Natural killer cell treated with Interleukin-12 subunit alpha and Interleukin-12 subunit beta and Interleukin-15 and Interleukin-18, amount 100 ng/mL, for 72 hours (primary cell): Measurements from ENCODE around the gene GNAQ. TPM values are rescaled to one million over a fixed set of nuclear protein-coding genes. Genes with fewer than 3 reads are reported as not detected.

Source experiments
- ATAC-seq, 2 donors: fragments of 150-1000 bp; cut with Tn5 transposase in 1 of 2; sonication (Bioruptor Pico), chemical (Tn5 transposase) in 1 of 2; 2 replicates each; pipeline ENCODE4 v1.10.0; 2021
- DNase-seq: peaks from one replicate; pipeline ENCODE4 v3.0.0; 2022; ENCODE audit warnings: low spot score
- H3K27ac Mint-ChIP-seq, 2 donors: 1 replicate in 1 of 2; 2 replicates in 1 of 2; pipeline ENCODE4 v1.8.0; 2022; ENCODE audit warnings: mixed read lengths in 2 of 2, mild to moderate bottlenecking in 1 of 2, moderate library complexity in 1 of 2
- H3K27me3 Mint-ChIP-seq, 2 donors: 1 replicate in 1 of 2; 2 replicates in 1 of 2; pipeline ENCODE4 v1.8.0; 2022; ENCODE audit warnings: mixed read lengths in 2 of 2
- H3K36me3 Mint-ChIP-seq: one replicate; pipeline ENCODE4 v1.8.0; 2022; ENCODE audit warnings: mixed read lengths
- H3K4me1 Mint-ChIP-seq, 2 donors: 1 replicate in 1 of 2; 2 replicates in 1 of 2; pipeline ENCODE4 v1.8.0; 2022; ENCODE audit warnings: low read depth in 2 of 2, mixed read lengths in 2 of 2, mild to moderate bottlenecking in 1 of 2
- H3K4me3 Mint-ChIP-seq: one replicate; pipeline ENCODE4 v1.8.0; 2022; ENCODE audit warnings: mixed read lengths
- H3K9me3 Mint-ChIP-seq: 2 replicates; pipeline ENCODE4 v1.8.0; 2022; ENCODE audit warnings: mixed read lengths
- total RNA-seq, 2 donors: library from RNA; stranded (reverse); gene quantifications; one replicate each; pipeline ENCODE4 v1.2.3, GENCODE V29; 2022

GNAQ gene
- total RNA-seq, 2 donors from 2014 or later, result 21.1 to 39.4 TPM

DNA sequence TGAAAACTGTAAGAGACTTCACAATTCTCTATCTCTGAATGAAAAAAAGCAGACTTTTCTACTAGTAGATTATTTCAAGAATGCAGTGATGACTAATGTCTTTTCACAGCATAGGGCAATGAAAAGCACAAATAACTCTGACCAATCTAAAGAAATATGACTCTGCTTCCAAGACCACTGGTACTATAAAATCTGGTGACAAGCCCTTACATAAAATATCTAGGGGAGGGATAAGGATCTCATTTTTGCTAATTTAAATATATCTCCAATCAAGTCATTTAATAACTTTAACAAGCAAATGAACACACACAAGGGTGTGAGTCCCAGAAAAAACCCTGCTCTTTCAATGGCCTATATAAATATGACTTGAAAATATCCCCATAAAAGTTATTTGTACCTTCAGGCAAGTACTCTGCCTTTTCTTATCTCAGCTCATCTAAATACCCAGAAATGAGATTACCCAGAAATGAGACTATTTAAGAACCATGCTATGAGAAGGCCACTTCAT lies 105.2 kb downstream of the GNAQ start:
- peak overlapping the region; percentile 2 to 17 for H3K27ac Mint-ChIP-seq
- no peak for DNase-seq
- peak overlapping the region; percentile 11 for H3K4me3 Mint-ChIP-seq
- ATAC-seq, result peak in 1 of 2 donors; percentile 36
- H3K27me3 Mint-ChIP-seq, result no peaks in the 10 kb centered on the region
- no peaks in the 10 kb centered on the region for H3K36me3 Mint-ChIP-seq
- H3K4me1 Mint-ChIP-seq, result peaks cover 9 to 19% of the 10 kb centered on the region in 2 donors
- no peaks in the 10 kb centered on the region for H3K9me3 Mint-ChIP-seq

DNA sequence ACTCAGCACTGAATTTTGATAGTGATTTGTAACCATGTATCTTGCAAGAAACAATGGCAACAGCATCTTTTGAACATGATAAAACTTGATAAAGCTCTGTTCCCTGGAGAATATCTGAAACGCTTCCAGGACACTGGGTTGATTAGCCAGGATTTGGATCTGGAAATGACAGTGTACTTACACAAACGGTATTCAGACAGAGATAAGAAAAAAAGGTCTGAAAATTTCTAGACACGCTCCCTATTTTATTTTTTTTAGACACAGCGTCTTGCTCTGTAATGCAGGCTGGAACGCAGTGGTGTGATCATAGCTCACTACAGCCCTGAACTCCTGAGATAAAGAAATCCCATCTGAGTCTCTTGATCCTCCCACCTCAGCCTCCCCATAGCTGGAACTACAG lies 109.0 kb downstream of the GNAQ start:
- Mint-ChIP-seq H3K27ac (no peak overlapping the region), H3K4me1 (peaks cover 12 to 22% of the 10 kb centered on the region in 2 donors), H3K4me3 (no peak overlapping the region), H3K36me3 (no peaks in the 10 kb centered on the region), H3K9me3 (no peaks in the 10 kb centered on the region), H3K27me3 (no peaks in the 10 kb centered on the region)
- ATAC-seq, result no peak
- no peak for DNase-seq

DNA sequence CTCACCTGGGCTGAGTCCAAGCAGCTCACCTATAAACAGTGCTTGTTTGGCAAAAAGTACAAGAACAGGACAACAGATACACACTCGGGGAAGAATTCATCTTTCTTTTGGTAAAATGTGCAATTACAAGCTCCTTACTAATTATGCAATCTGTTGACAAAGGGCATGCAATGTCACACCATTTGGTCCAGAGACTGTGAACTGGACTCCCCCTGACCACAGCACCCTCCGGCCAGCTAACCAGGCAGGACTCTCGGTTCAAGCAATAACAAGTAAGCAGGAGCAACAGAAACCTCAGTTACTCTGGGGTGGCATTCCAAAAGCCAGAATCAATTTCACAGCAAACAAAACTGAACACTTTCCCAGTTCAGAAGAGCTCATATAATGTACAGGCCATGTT lies 113.8 kb downstream of the GNAQ start:
- Mint-ChIP-seq H3K9me3 (no peaks in the 10 kb centered on the region), H3K36me3 (no peaks in the 10 kb centered on the region), H3K27ac (peak overlapping the region in 1 of 2 donors; percentile 27), H3K4me3 (no peak overlapping the region), H3K4me1 (peaks cover 22 to 24% of the 10 kb centered on the region in 2 donors), H3K27me3 (no peaks in the 10 kb centered on the region)
- DNase-seq (no peak), ATAC-seq (peak in 1 of 2 donors; percentile 67)

DNA sequence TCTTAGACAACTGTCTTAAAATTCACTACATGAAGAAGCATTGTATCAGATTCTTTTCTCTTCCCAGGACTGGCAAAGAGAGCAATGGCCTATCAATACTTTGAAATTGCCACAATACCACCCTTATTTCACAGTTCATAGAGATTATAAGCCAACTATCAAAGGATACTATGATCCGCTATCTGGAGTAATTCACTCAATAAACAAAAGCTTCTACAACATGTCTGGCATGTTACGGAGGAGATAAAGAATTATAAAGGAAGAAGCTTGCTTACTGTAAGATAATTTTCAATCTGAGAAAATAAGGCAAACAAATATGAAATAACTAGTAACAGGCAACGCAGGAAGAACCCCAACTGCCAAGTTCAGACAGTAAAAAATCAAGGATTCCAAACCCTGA lies 114.8 kb downstream of the GNAQ start:
- H3K4me1 Mint-ChIP-seq, result peaks cover 24% of the 10 kb centered on the region in 2 donors
- H3K27me3 Mint-ChIP-seq, result no peaks in the 10 kb centered on the region
- ATAC-seq (no peak), DNase-seq (no peak)
- H3K4me3 Mint-ChIP-seq, result peak overlapping the region; percentile 39
- no peaks in the 10 kb centered on the region for H3K36me3 Mint-ChIP-seq
- no peaks in the 10 kb centered on the region for H3K9me3 Mint-ChIP-seq
- peak overlapping the region; percentile 61 to 87 for H3K27ac Mint-ChIP-seq

DNA sequence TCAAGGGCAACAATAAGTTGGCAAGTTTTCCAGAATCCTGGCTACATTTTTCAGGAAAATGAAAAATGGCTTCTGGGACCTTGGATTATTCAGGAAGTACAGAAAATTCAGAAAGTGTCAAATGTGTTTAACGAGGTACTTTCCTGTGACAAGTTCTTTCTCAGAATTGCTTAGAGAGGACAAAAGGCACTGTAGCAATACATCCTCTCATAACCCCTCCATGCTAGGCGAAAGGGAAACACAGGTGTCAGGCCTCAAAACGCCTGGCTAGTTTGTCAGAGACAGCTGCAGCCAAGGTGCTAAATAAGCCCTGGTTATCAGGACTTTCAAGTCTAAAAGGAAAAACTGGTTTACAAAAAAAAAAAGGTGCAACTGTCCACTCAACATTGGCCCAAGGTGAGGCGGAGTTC lies 115.2 kb downstream of the GNAQ start:
- Mint-ChIP-seq H3K9me3 (no peaks in the 10 kb centered on the region), H3K36me3 (no peaks in the 10 kb centered on the region), H3K4me1 (peaks cover 24 to 28% of the 10 kb centered on the region in 2 donors), H3K27me3 (no peaks in the 10 kb centered on the region), H3K27ac (peak overlapping the region; percentile 61 to 87), H3K4me3 (peak overlapping the region; percentile 39)
- DNase-seq, result no peak
- peak; percentile 70 to 78 for ATAC-seq

DNA sequence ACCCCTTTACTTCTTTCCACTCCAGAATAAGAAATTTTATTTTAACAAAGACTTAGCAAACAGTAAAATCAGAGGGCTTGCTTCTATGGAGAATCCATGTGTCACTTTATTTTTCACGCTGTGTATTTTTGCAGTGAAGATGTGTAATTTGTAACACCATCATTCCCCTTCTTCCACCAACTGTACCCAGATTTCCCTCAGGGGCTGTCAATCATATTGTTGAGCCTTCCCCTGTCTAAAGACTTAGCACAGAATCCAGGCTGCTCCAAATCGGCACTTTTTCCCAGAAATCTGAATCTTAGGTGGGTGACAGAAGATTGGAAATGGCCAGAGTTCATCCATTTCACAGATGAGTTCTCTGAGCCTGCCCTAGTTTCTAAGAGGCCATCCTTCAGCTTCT lies 115.9 kb downstream of the GNAQ start:
- no peak for ATAC-seq
- H3K4me3 Mint-ChIP-seq, result no peak overlapping the region
- no peak for DNase-seq
- no peaks in the 10 kb centered on the region for H3K27me3 Mint-ChIP-seq
- H3K36me3 Mint-ChIP-seq, result no peaks in the 10 kb centered on the region
- H3K4me1 Mint-ChIP-seq, result peaks cover 24 to 30% of the 10 kb centered on the region in 2 donors
- H3K9me3 Mint-ChIP-seq, result no peaks in the 10 kb centered on the region
- H3K27ac Mint-ChIP-seq, result peak overlapping the region; percentile 61 to 87

DNA sequence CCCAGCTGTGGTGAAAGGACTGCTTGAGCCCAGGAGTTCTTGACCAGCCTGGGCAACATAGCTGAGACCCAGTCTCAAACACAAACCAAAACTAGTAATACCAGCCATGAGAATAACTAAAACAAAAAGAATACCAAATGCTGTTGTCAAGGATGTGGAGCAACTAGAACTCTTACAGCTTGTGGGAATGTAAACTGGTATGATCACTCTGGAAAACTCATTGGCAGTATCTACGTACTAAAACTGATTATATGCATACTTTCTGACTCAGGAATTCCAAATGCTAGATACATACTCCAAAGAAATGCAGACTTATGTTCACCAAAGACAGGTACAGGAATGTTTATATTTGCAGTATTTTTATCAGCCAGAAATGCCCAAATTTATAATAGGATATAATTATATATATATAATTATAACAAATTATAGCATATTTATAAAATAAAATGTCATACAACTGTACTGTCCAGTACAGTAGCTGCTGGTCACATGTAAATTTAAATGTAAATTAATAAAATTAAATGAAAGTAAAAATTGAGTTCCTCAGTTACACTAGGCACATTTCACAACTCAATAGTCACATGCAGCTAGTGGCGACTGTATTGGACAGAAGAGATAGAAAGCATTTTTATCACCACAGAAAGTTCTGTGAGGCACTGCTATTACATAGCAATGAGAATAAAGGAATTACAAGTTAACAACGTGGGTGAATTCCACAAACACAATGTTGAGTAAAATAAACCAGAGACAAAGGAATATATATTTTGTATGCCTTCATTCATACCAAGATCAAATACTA lies 118.5 kb downstream of the GNAQ start:
- peaks cover 47 to 48% of the 10 kb centered on the region in 2 donors for H3K4me1 Mint-ChIP-seq
- no peak overlapping the region for H3K4me3 Mint-ChIP-seq
- DNase-seq, result no peak

DNA sequence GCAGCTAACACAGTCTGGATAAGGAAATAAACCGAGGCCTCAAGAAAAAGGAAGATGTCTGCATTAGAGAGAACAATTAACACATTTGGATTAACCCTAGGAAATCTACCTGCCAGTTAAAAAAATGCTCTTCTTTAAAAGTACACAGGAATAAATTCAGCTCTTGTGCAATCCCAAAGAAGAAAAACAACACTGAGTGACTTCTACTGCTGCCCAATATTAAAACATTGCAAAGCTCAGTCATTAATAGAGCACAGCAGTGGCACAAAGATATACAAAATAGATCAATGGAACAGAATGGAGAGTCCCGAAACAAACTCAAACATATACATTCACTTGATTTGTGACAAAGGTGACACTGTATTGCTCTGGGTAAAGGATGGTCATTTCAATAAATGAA lies 119.7 kb downstream of the GNAQ start:
- Mint-ChIP-seq H3K4me1 (peaks cover 42 to 44% of the 10 kb centered on the region in 2 donors), H3K9me3 (no peaks in the 10 kb centered on the region), H3K36me3 (no peaks in the 10 kb centered on the region), H3K27me3 (no peaks in the 10 kb centered on the region), H3K27ac (no peak overlapping the region), H3K4me3 (no peak overlapping the region)
- DNase-seq, result no peak
- ATAC-seq, result no peak

More for the DNA sequence above, 118.5 kb downstream of the GNAQ start:
- Mint-ChIP-seq H3K36me3 (no peaks in the 10 kb centered on the region), H3K9me3 (no peaks in the 10 kb centered on the region), H3K27me3 (no peaks in the 10 kb centered on the region), H3K27ac (no peak overlapping the region)
- no peak for ATAC-seq

DNA sequence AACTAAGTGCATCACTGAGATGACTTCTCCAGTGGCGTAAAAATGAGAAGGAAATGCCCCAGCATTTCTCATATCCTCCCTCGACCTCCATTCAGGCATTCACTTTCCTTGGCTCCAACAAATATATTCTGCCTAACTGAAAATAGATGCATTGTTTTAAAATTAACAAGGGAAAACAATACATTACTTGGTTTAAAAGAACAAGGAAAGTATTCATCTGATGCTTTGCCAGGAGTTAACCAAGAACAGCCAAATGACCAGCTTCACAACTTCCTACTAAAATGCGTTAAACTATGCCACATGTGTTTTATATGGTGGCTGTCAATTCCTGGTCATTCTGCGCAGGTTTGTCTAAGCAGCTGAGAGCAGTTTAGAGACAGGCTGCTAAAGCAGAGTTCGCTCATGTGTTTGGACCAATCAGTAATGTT lies 121.4 kb downstream of the GNAQ start:
- ATAC-seq (no peak), DNase-seq (no peak)
- Mint-ChIP-seq H3K4me1 (peaks cover 32 to 34% of the 10 kb centered on the region in 2 donors), H3K27me3 (no peaks in the 10 kb centered on the region), H3K27ac (no peak overlapping the region), H3K9me3 (no peaks in the 10 kb centered on the region), H3K36me3 (no peaks in the 10 kb centered on the region), H3K4me3 (no peak overlapping the region)

DNA sequence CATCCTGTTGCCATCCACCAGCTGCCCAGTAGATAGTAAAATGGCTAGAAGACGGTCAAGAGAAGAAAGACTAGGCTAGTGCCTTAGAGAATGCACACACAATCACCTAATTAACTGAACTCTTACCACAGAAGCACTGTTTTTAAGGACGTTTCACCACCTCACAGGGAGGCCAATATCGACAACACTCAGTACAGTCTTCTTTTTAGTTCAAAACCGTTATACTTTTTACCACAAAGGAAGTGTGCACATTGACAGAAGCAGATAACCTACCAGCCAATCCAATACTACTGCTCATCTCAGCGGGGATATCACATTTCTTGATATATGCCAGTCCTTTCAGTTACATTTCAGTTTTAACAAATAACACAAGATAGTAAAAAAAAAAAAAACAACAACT lies 122.3 kb downstream of the GNAQ start:
- ATAC-seq, result peak; percentile 75 to 92
- H3K36me3 Mint-ChIP-seq, result no peaks in the 10 kb centered on the region
- DNase-seq, result no peak

DNA sequence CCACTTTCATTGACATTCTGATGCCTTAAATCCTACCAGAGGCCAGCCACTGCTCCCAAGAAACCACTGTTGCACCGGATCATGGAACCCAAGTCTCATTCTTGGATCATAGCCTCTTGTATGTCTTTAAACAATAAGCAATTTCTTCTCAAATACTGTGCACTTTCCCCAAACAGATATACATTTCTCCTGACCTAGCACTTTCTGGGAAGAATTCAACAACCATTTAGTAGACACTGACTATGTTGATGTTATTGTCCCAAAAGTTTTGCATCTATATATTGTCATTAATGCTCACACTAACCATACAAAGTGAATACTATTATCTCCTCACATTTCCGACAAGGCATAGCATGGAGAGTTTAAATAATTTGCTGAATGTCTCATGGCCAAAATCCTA lies 123.3 kb downstream of the GNAQ start:
- Mint-ChIP-seq H3K9me3 (no peaks in the 10 kb centered on the region), H3K4me1 (peaks cover 27 to 34% of the 10 kb centered on the region in 2 donors), H3K4me3 (no peak overlapping the region), H3K27me3 (no peaks in the 10 kb centered on the region), H3K27ac (peak overlapping the region; percentile 70 to 75), H3K36me3 (no peaks in the 10 kb centered on the region)
- DNase-seq, result no peak
- ATAC-seq, result no peak

More for the DNA sequence above, 122.3 kb downstream of the GNAQ start:
- Mint-ChIP-seq H3K9me3 (no peaks in the 10 kb centered on the region), H3K4me3 (peak overlapping the region; percentile 66), H3K27me3 (no peaks in the 10 kb centered on the region), H3K27ac (peak overlapping the region; percentile 70 to 75), H3K4me1 (peaks cover 32 to 34% of the 10 kb centered on the region in 2 donors)

DNA sequence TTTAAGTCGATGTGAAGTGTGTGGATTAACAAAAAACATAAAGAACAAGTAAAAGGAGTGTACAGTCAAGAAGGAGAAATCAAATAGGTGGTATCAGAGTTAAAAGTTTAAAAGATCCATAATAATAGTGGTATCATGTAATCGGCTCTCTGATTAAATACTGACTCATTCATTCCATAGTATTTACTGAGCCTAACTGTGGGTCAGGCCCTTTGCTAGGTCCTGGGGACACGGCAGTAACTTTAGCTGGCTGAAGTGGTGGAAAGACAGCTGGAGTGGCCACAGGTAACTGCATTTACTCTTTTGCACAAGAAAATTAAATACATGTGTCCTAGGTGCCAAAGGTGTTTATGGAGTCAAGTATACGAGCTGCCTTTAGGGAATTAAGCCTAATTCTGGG lies 124.0 kb downstream of the GNAQ start:
- Mint-ChIP-seq H3K9me3 (no peaks in the 10 kb centered on the region), H3K27me3 (no peaks in the 10 kb centered on the region), H3K36me3 (no peaks in the 10 kb centered on the region), H3K4me3 (no peak overlapping the region), H3K27ac (no peak overlapping the region), H3K4me1 (peaks cover 27 to 34% of the 10 kb centered on the region in 2 donors)
- ATAC-seq (no peak), DNase-seq (no peak)

DNA sequence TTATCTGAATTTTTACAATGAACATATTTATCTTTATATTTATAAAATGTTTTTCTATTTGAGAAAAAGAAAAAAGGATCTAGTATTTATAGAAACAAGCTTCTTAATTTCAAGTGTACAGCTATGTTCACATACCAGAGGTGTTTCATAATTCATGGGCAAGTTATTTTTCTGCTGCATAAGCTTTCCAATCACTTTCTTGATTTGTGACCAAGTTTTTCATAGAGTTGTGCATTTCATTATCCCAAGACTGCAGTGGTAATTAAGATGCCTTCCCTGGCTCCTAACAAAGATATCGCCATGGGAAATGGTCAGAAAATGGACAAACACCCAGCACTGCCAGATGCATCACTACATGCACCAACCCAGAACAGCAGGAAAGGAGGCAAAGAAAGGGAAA lies 124.6 kb downstream of the GNAQ start:
- Mint-ChIP-seq H3K27ac (no peak overlapping the region), H3K4me1 (peaks cover 27 to 33% of the 10 kb centered on the region in 2 donors), H3K36me3 (no peaks in the 10 kb centered on the region), H3K9me3 (no peaks in the 10 kb centered on the region), H3K4me3 (no peak overlapping the region), H3K27me3 (no peaks in the 10 kb centered on the region)
- DNase-seq (no peak), ATAC-seq (no peak)

DNA sequence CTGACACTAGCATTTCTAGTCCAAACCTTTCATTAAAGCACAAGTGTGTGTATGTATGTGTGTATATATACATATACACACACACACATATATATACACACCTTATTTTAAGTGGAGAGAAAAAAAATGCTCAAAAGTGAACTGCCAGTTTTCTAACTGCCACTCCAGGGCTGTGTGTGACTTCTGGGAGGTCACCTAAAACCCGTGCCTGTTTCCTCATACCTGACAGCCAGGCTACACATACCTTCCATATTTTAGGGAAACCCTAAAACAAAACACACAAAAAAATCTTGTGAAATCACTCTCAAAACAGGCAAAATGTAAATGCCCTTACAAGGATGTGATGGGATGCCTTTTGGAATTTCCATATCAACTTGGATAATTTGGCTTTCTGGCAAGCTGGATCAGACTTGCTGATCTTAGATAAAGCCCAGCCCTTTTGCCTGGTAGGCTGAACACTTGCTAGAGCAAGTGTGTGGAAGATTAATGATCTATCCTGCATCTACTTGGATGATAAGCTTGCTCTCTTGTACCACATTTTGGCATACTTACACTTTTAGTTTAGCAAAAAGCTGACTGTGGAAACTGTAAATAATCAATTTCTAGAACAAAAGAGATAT lies 127.8 kb downstream of the GNAQ start:
- H3K27me3 Mint-ChIP-seq, result no peaks in the 10 kb centered on the region
- DNase-seq (no peak), ATAC-seq (no peak)
- no peaks in the 10 kb centered on the region for H3K9me3 Mint-ChIP-seq
- no peak overlapping the region for H3K4me3 Mint-ChIP-seq
- no peaks in the 10 kb centered on the region for H3K36me3 Mint-ChIP-seq
- H3K4me1 Mint-ChIP-seq, result peaks cover 18 to 24% of the 10 kb centered on the region in 2 donors
- no peak overlapping the region for H3K27ac Mint-ChIP-seq
